ENCODE measurements around the gene FRMD1.

The FRMD1 gene

GRCh38 chr6:168004023-168004422 lies 75.0 kb downstream of the FRMD1 start:
- TF ChIP-seq REST (IDR thresholded peaks at IDR 0.05; ENCODE audit: insufficient read depth in 1 of 2, low read depth in 2 of 2, low read length in 2 of 2), result no peak
- TF ChIP-seq SIN3A (IDR thresholded peaks at IDR 0.05; ENCODE audit: borderline replicate concordance, insufficient read depth, low read length), result no peak
- TF ChIP-seq POLR2AphosphoS5 (IDR thresholded peaks at IDR 0.05; ENCODE audit: low read depth, low read length), result no peak
- no peak for TF ChIP-seq FOXP2 (optimal IDR thresholded peaks at IDR 0.05; ENCODE audit: borderline replicate concordance, extremely low read depth, extremely low read length, insufficient read depth)
- no peak for TF ChIP-seq TAF1 (IDR thresholded peaks at IDR 0.05; ENCODE audit: borderline replicate concordance, insufficient read depth, low read length)

All from PFSK-1 (cell line).